ENCODE measurements around the gene ALK.

ALK gene

GRCh38 chr2:29573147-29573546, 348.2 kb downstream of the ALK start:
- DNase-seq, result no peak

- DNase-seq, result no peak
Measured at GRCh38 chr2:29570539-29570938, 350.8 kb downstream of the ALK start.

GRCh38 chr2:29567906-29568520, 353.4 kb downstream of the ALK start:
- no peak for DNase-seq

- no peak for DNase-seq
Measured at GRCh38 chr2:29563697-29564096, 357.7 kb downstream of the ALK start.

GRCh38 chr2:29562896-29563295, 358.5 kb downstream of the ALK start:
- DNase-seq, result no peak

- DNase-seq, result no peak
Measured at GRCh38 chr2:29562319-29562718, 359.1 kb downstream of the ALK start.

GRCh38 chr2:29561628-29562027, 359.8 kb downstream of the ALK start:
- no peak for DNase-seq

GRCh38 chr2:29561181-29561580, 360.2 kb downstream of the ALK start:
- no peak for DNase-seq

GRCh38 chr2:29560566-29560965, 360.8 kb downstream of the ALK start:
- DNase-seq, result no peak

- no peak for DNase-seq
Measured at GRCh38 chr2:29560030-29560429, 361.4 kb downstream of the ALK start.

GRCh38 chr2:29559578-29559977, 361.8 kb downstream of the ALK start:
- no peak for DNase-seq

- no peak for DNase-seq
Measured at GRCh38 chr2:29558097-29558496, 363.3 kb downstream of the ALK start.

GRCh38 chr2:29557268-29557667, 364.1 kb downstream of the ALK start:
- DNase-seq, result no peak

GRCh38 chr2:29549069-29549380, 372.4 kb downstream of the ALK start:
- no peak for DNase-seq

- DNase-seq, result no peak
Measured at GRCh38 chr2:29544917-29545316, 376.5 kb downstream of the ALK start.

- no peak for DNase-seq
Measured at GRCh38 chr2:29544031-29544430, 377.4 kb downstream of the ALK start.

GRCh38 chr2:29535188-29535587, 386.2 kb downstream of the ALK start:
- no peak for DNase-seq

GRCh38 chr2:29532436-29532835, 388.9 kb downstream of the ALK start:
- DNase-seq, result no peak

- DNase-seq, result no peak
Measured at GRCh38 chr2:29531626-29532025, 389.8 kb downstream of the ALK start.

- DNase-seq, result no peak
Measured at GRCh38 chr2:29530281-29530680, 391.1 kb downstream of the ALK start.

- DNase-seq, result no peak
Measured at GRCh38 chr2:29528891-29529520, 392.4 kb downstream of the ALK start.

GRCh38 chr2:29528371-29528770, 393.0 kb downstream of the ALK start:
- DNase-seq, result no peak

GRCh38 chr2:29527947-29528346, 393.4 kb downstream of the ALK start:
- no peak for DNase-seq

GRCh38 chr2:29526587-29527586, 394.5 kb downstream of the ALK start:
- DNase-seq, result no peak
